ENCODE data around the gene ETHE1.

DNA sequence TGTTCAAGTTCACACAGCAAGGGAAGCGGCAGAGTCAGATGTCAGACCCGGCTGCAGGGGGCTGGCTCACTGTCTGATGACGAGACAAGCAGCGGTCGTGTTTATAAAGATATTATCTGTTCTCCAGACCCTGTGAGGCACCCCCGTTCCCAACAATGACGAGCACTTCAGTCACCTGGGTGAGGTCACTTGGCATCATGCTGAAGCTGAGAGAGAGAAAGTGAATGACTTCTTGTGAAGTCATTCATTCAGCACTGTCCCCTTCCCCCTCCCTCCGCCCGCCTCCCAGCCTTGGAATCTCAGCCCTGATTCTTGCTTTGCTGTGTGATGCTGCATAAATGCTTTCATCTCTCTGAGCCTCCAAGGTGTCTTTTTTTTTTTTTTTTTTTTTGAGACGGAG, 56.7 kb downstream of the ETHE1 start:
- TF ChIP-seq, protein P1, sequence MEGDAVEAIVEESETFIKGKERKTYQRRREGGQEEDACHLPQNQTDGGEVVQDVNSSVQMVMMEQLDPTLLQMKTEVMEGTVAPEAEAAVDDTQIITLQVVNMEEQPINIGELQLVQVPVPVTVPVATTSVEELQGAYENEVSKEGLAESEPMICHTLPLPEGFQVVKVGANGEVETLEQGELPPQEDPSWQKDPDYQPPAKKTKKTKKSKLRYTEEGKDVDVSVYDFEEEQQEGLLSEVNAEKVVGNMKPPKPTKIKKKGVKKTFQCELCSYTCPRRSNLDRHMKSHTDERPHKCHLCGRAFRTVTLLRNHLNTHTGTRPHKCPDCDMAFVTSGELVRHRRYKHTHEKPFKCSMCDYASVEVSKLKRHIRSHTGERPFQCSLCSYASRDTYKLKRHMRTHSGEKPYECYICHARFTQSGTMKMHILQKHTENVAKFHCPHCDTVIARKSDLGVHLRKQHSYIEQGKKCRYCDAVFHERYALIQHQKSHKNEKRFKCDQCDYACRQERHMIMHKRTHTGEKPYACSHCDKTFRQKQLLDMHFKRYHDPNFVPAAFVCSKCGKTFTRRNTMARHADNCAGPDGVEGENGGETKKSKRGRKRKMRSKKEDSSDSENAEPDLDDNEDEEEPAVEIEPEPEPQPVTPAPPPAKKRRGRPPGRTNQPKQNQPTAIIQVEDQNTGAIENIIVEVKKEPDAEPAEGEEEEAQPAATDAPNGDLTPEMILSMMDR (IDR thresholded peaks at IDR 0.05; ENCODE audit: low read depth, low read length) = no peak
- no peak for TF ChIP-seq MYC (IDR thresholded peaks at IDR 0.05; ENCODE audit: low read depth, low read length)

Measured in NB4 (cell line).